ENCODE measurements around the gene NCBP3. TPM values are rescaled to one million over a fixed set of nuclear protein-coding genes. Genes with fewer than 3 reads are reported as not detected.

The NCBP3 gene
- total RNA-seq (2021; fragmentation: NEBNext Ultra II Directional; extraction: Animal tissue kit (Norgen Biotek cat#: 25700)) (46.1 and 47.9 TPM in 2 replicates), polyA plus RNA-seq (2011; rRNA removed) (16.5 and 19.6 TPM in 2 replicates), polyA minus RNA-seq (2011; rRNA and poly(A)+ RNA removed) (17.6 and 18.9 TPM in 2 replicates)
- polyA plus RNA-seq (2011; cell fraction: cytosol; rRNA removed) = 32.0 TPM
- 22.5 TPM for polyA plus RNA-seq (2011; cell fraction: nucleus; rRNA removed)
- 30.6 to 59.0 TPM (median 33.4 TPM) in 4 replicates for polyA plus RNA-seq (2012, experiment 1 of 2)
- polyA plus RNA-seq (2012, experiment 2 of 2) = 4.8 TPM
- polyA plus RNA-seq (2013, experiment 1 of 2) = 35.0 TPM
- polyA plus RNA-seq (2013, experiment 2 of 2) = 30.6 TPM
- polyA minus RNA-seq (2011; cell fraction: cytosol; rRNA and poly(A)+ RNA removed) = 8.6 TPM
- polyA minus RNA-seq (2011; cell fraction: nucleus; rRNA and poly(A)+ RNA removed) = 30.1 TPM
- long read RNA-seq, experiment 1, partial matches to known transcripts = 14 of 24 reads
- long read RNA-seq, experiment 1, other reads (novel, unspliced or antisense) = 10 of 24 reads
- long read RNA-seq, experiment 2, full-length matches to known transcripts = 1 of 12 reads
- long read RNA-seq, experiment 2, partial matches to known transcripts = 5 of 12 reads
- long read RNA-seq, experiment 2, other reads (novel, unspliced or antisense) = 6 of 12 reads

DNA sequence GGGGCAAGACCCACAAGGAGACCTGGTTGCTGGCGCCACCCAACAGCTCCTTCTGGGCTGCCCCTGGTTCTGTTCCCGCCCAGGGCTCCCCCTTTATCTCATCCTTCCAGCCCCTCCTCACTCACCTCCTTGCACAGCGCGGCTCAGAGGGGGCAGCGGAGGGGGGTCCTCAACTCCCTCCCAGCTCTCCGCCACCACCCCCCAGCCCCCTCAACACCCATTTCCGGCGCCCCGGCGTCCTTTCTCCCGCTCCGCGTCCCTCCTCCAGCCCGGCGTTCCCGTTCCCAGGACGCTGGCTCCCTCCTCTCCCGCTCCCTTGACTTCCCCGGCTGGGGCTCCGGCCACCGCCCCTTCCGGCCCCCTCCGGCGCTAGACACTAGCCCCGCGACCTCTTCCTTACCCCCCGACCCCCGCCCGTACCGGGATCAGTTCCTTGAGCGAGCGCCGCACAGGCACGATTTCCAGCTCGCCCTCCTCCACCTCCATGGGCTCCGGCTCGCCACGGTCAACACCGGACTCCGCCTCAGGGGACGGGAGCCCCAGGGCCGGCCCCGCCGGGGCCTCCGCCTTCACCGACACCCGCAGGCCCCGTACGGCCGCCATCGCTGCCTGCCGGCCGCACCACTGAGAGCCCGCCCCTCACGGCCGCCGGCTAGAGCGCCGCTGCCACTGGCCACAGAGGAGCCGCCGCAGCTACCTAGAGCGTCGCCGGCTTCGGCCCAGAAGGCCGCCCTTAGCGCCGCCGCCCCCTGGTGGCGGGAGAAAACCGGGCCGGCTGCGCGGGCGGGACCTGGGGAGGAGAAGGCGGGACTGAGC lies at the start of gene NCBP3:
Gene NCBP3, minus strand, starts transcription at position 626 of the 816 bp plus-strand sequence. Its CDS starts 23 bp downstream, at position 603.
- H4K91ac ChIP-seq (replicated peaks; ENCODE audit: insufficient read length, low read length) = peak within 1 kb of the TSS; percentile 82
- peaks cover 0 to 17% (median 13%) of the 10 kb centered on the region in 4 experiments; a peak in 6 of 8 replicates for H3K36me3 ChIP-seq (ENCODE audit: control insufficient read depth in 2 of 4, insufficient read depth in 4 of 4, low read length in 3 of 4)
- peak within 1 kb of the TSS; percentile 64 for H2AFZ ChIP-seq (ENCODE audit: low read length)
- no peak within 1 kb of the TSS for H3K23ac ChIP-seq (ENCODE audit: insufficient read length)
- peak within 1 kb of the TSS; percentile 91 for H3K27ac ChIP-seq (ENCODE audit: low read depth, low read length)
- H3K18ac ChIP-seq (ENCODE audit: extremely low read depth, low read length) = peak within 1 kb of the TSS; percentile 99
- peak; percentile 77 to 91 for DNase-seq (ENCODE audit: low read depth in 1 of 2, low spot score in 2 of 2)
- no peaks in the 10 kb centered on the region for H3K27me3 ChIP-seq (replicated peaks in 1 of 4; ENCODE audit: control insufficient read depth in 3 of 4, extremely low read depth in 1 of 4, insufficient read depth in 3 of 4, low read length in 3 of 4)
- no peak within 1 kb of the TSS for H2BK120ac ChIP-seq (replicated peaks; ENCODE audit: low read depth, low read length)
- ChIA-PET CTCF (ENCODE audit: partially characterized antibody) (interaction anchor here (0.5 to 6.0 kb wide), 29 partner anchors 8 to 351 kb away, joined by 3 to 75 read pairs (median 4); partner anchors contain the start of genes CAMKK1, HASPIN and P2RX1), POLR2A (ENCODE audit: partially characterized antibody) (interaction anchor here (0.6 to 3.0 kb wide), 19 partner anchors 11 to 298 kb away, joined by 3 to 16 read pairs (median 4); partner anchors contain the start of genes CYB5D2, HASPIN and ZZEF1)
- peak within 1 kb of the TSS; percentile 97 for H3K56ac ChIP-seq (replicated peaks; ENCODE audit: insufficient read length, low read depth, low read length)
- no peak within 1 kb of the TSS for H3K4ac ChIP-seq (replicated peaks; ENCODE audit: insufficient read length, low read depth, low read length)
- H3K23me2 ChIP-seq (ENCODE audit: low read depth, low read length) = 0 out of 2 replicates have a peak, but pooled peaks cover 3% of the 10 kb centered on the region
- H3K4me2 ChIP-seq (ENCODE audit: insufficient read depth in 1 of 2, low read depth in 2 of 2, low read length in 2 of 2) = peak within 1 kb of the TSS; percentile 48 to 88
- WGBS, 2 experiments (ENCODE audit: extremely low coverage in 1 of 2, insufficient coverage in 1 of 2, insufficient read length in 1 of 2, insufficient replicate concordance in 2 of 2, low coverage in 1 of 2, low lambda C conversion rate in 2 of 2, missing lambda C conversion rate in 1 of 2) = 6% methylated on average over 42 of the region's 76 CpGs; no CpG with 5 or more reads in 1 of the 2 experiments
- FAIRE-seq = no peak
- H2AK5ac ChIP-seq (ENCODE audit: low read depth, low read length) = no peak within 1 kb of the TSS
- H2BK5ac ChIP-seq (ENCODE audit: low read depth, low read length) = no peak within 1 kb of the TSS; the same call in 1 of the 2 replicates
- H2BK15ac ChIP-seq (ENCODE audit: low read length) = no peak within 1 kb of the TSS
- no peak within 1 kb of the TSS for H2BK20ac ChIP-seq (ENCODE audit: low read length)
- peaks cover 7 to 32% of the 10 kb centered on the region in 2 experiments; a peak in 3 of 4 replicates for H3K79me2 ChIP-seq (ENCODE audit: control insufficient read depth in 1 of 2, insufficient read depth in 2 of 2, low read length in 2 of 2)
- no peak within 1 kb of the TSS for H3K14ac ChIP-seq (ENCODE audit: insufficient read length)
- H3K4me3 ChIP-seq (ENCODE audit: extremely low read depth in 1 of 4, insufficient read depth in 2 of 4, low read depth in 3 of 4, low read length in 4 of 4) = peak within 1 kb of the TSS; percentile 84 to 95 (median 90)
- H3K4me1 ChIP-seq (replicated peaks in 1 of 4; ENCODE audit: control insufficient read depth in 3 of 4, insufficient read depth in 4 of 4, low read length in 3 of 4) = 0 out of 7 replicates have a peak, but pooled peaks cover 0 to 3% (median 0%) of the 10 kb centered on the region in 4 experiments
- H4K8ac ChIP-seq (ENCODE audit: extremely low read depth, insufficient read depth, low read length) = peak within 1 kb of the TSS; percentile 99; the same call in 1 of the 2 replicates
- H3K79me1 ChIP-seq (ENCODE audit: low read depth, low read length) = peaks cover 2% of the 10 kb centered on the region; the same call in 1 of the 2 replicates
- peaks cover 4 to 5% of the 10 kb centered on the region in 2 experiments for H4K20me1 ChIP-seq (replicated peaks in 1 of 2; ENCODE audit: control insufficient read depth in 1 of 2, insufficient read depth in 2 of 2, low read length in 2 of 2)
- no peak within 1 kb of the TSS for H2BK12ac ChIP-seq (ENCODE audit: low read depth, low read length)
- H3K9me3 ChIP-seq (ENCODE audit: insufficient read depth in 2 of 2, low read depth in 1 of 2, low read length in 1 of 2) = no peaks in the 10 kb centered on the region
- peak within 1 kb of the TSS; percentile 99 for H4K5ac ChIP-seq (ENCODE audit: insufficient read length, low read depth, low read length)
- H3K9ac ChIP-seq (replicated peaks in 1 of 4; ENCODE audit: extremely low read depth in 1 of 4, low read depth in 3 of 4, low read length in 3 of 4) = peak within 1 kb of the TSS; percentile 88 to 97 (median 94)
- TF ChIP-seq SP2 (IDR thresholded peaks at IDR 0.05; ENCODE audit: low read length) (peak; percentile 100), SUZ12 (IDR thresholded peaks at IDR 0.05; ENCODE audit: low read length) (no peak), CREB1 (IDR thresholded peaks at IDR 0.05) (0 out of 2 replicates have a peak, but pooled peaks have one; percentile 24), EP300 (IDR thresholded peaks at IDR 0.05; ENCODE audit: borderline replicate concordance in 1 of 2, low read depth in 2 of 2, low read length in 2 of 2) (peak in 1 of 2 experiments; percentile 88; a peak in 1 of 3 replicates), SP1 (IDR thresholded peaks at IDR 0.05; ENCODE audit: low read depth, low read length) (peak; percentile 67; the same call in 1 of the 2 replicates), POLR2AphosphoS5 (IDR thresholded peaks at IDR 0.05; ENCODE audit: low read depth, low read length) (peak; percentile 85; the same call in 1 of the 2 replicates), ASH2L (IDR thresholded peaks at IDR 0.05; ENCODE audit: low read length) (peak; percentile 96), POLR2A (IDR thresholded peaks at IDR 0.05; ENCODE audit: control extremely low read depth in 1 of 2, low read depth in 2 of 2, low read length in 2 of 2) (peak; percentile 86 to 94)
